Esophagus muscularis mucosa (tissue), 4 donors: ENCODE data around the gene TMEM39A.
A peak's percentile ranks its signal among the peaks of the same experiment; 100 is the strongest.

ENCODE experiments used
- EP300 ChIP-seq: sonication (generic); formaldehyde crosslinking; IDR thresholded peaks from one replicate; pipeline ENCODE4 v1.6.1; 2017; ENCODE audit warnings: antibody characterized with exemption
- POLR2A ChIP-seq: fragments of 450-650 bp; IDR thresholded peaks from one replicate; pipeline ENCODE4 v1.6.1; 2017; ENCODE audit warnings: antibody characterized with exemption, moderate library complexity, mild to moderate bottlenecking, low read depth
- POLR2AphosphoS5 ChIP-seq, 2 donors: sonication (generic); formaldehyde crosslinking; IDR thresholded peaks; one replicate each; pipeline ENCODE4 v1.6.1; 2017; ENCODE audit warnings: antibody characterized with exemption in 2 of 2
- TF ChIP-seq, protein P1 (sequence below), 3 experiments: fragments of 200-600 bp in 2 of 3; fragments of 450-650 bp in 1 of 3; sonication (generic) in 2 of 3; IDR thresholded peaks; one replicate each; pipeline ENCODE4 v1.5.1; 2017 to 2019; ENCODE audit warnings: antibody characterized with exemption in 3 of 3, mild to moderate bottlenecking in 2 of 3, moderate library complexity in 1 of 3

DNA sequence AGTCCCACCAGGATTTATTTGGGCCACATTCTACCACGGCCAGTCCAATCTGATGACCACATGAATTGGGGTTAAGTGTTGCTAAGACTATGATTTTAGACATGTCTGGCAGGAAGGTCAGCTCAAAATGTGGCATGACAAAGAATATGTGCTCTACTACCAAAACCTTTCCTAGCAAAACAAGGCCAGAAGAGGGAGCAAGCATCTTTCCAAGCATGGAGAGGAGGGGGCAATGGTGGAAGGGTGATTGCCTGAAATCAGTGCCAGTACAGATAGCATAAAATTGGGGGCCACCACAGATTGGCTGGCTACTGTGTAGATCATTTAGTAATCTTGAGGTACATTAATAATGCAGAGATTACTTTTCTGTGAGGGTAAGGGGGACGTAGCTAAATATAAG is 43.2 kb downstream of the TMEM39A start:
- TF ChIP-seq, protein P1, sequence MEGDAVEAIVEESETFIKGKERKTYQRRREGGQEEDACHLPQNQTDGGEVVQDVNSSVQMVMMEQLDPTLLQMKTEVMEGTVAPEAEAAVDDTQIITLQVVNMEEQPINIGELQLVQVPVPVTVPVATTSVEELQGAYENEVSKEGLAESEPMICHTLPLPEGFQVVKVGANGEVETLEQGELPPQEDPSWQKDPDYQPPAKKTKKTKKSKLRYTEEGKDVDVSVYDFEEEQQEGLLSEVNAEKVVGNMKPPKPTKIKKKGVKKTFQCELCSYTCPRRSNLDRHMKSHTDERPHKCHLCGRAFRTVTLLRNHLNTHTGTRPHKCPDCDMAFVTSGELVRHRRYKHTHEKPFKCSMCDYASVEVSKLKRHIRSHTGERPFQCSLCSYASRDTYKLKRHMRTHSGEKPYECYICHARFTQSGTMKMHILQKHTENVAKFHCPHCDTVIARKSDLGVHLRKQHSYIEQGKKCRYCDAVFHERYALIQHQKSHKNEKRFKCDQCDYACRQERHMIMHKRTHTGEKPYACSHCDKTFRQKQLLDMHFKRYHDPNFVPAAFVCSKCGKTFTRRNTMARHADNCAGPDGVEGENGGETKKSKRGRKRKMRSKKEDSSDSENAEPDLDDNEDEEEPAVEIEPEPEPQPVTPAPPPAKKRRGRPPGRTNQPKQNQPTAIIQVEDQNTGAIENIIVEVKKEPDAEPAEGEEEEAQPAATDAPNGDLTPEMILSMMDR (IDR thresholded peaks at IDR 0.05): peak in 1 of 3 experiments; percentile 5
- TF ChIP-seq POLR2A (no peak), POLR2AphosphoS5 (IDR thresholded peaks at IDR 0.05) (no peak), EP300 (no peak)
